Ramos (cell line): ENCODE results near the gene AIDA.
"Not testable (repeated sequence)": the region's sequence is repeated elsewhere in the genome, so short reads cannot be mapped to it uniquely, and the experiment has no call there.

Source experiments
- in situ Hi-C: fragments of 300-500 bp; cut with MboI; formaldehyde crosslinking; loops from one replicate; pipeline ENCODE4 v1.14.3; 2022; ENCODE audit warnings: low sequenced_read_pairs; ENCODE audit not compliant: unreplicated experiment

Gene AIDA

DNA sequence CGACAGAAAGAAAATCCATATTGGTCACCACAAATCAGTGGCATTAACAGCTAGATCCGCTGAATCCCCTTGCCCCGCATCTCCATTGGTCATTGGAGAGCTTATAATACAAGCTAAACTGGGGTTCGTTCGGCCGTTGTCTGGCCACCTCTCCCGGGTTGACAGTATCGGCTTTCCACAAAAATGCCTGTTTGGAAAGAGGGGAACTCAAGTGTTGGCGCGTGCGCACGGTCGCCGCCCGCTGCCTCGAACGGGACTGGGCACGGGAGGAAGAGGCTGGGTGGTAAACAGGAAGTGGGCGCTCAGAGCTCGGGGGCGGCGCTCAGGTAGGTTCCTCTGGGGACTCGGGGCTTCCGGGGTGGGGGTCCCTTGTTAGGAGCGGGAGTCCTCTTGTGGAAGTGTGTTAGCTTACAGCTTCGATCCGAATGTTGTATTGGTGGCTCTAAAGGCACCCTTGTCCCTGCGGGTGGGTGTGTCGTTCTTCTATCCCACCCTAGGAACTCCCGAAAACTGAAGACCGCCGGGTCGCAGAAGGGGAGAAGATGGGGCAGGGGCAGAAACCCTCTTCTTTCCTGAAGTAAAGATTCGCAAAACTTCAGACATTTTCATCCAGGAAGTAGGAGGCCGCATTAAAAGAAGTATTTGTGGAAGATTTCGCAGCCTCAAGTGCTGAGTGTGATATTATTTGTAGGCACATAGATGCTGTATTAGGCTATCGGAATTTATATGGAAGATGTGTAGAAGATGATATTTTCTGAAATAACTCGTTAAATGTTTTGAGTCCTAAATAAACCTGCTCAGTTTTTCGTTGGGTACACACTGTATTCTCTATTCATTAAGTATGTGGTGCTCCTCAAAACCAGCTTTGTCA, 1.0 kb upstream of the AIDA start:
- in situ Hi-C loops: no loop called here

DNA sequence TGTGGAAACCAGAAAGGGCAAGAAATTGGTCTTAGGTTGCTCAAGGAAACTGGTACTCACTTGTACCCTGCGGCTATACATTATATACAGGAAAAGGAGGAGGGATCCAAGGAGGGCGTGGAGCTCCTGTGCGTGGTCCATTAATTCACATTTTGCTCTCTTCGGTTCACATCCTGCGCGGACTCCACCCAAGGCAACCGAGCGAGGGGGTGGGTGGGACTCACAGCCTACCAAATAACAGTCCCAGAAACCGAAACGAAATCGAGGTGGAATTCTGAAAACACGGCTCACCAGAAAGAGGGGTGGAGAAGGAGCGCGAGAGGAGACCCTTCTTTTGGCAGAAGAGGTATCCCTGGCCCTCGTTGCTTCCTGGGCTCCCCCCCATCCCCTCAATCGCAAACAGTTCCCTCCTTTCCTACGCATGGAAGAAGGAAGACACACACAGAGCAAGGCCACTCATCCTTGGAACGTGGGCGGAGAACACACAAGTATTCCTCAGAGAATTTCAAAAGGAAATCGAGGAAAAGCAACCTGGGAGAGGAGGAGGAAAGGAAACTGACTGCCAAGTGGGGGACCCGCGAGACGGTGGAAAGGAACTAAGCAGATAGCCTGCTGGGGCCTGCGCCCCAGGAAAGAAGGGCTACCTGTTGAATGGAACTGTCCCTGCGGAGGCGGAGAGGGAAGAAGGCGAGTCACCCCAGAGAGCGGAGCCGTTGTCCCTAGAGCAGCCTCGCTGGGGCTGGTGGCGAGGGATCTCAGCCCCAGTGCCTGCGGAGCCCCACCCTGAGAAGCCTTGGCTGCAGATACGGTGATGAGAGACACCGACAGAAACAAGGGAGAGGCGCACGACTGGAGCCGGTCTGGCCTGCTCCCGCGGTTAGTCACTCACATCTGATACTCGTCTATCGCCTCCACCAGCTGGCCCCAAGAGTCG, 705 bp downstream of the AIDA start:
- in situ Hi-C loops: no loop called here

DNA sequence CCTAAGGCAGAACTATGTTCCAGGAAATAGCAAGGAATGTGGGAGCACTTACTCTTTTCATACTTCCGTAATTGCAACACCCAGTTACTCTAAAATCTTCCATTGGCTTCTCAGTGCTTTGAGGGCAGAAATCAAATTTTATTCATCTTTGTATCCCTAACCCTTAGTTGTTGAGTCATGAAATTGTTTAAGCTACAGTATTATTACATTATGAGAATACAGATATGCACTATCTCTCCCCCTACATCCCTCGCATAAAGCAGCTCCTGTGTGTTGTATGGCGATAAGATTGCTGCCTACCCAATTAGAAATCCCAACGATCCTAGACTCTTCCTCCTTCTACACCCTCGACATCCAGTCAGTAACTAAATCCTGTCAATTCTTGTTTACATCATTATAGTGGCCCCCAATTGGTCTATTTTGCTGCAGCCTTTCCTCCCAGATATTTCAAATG, 2.6 kb downstream of the AIDA start:
- in situ Hi-C loops: no loop called here

DNA sequence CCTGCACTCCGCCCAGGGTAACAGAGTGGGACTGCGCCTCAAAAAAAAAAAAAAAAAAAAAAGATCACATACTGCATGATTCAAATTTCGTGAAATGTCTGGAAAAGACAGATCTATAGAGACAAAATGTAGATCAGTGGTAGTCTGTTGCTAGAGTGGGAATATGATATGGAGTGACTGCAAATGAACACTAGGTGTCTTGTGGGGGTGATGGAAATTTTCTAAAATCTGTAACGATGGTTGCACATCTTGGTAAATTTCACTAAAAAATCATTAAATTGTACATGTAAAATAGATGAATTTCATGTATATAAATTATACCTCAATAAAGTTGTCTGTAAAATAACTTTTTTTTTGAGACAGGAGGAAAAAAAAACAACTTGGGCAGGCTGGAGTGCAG, 5.5 kb downstream of the AIDA start:
- in situ Hi-C loops: no loop called here

DNA sequence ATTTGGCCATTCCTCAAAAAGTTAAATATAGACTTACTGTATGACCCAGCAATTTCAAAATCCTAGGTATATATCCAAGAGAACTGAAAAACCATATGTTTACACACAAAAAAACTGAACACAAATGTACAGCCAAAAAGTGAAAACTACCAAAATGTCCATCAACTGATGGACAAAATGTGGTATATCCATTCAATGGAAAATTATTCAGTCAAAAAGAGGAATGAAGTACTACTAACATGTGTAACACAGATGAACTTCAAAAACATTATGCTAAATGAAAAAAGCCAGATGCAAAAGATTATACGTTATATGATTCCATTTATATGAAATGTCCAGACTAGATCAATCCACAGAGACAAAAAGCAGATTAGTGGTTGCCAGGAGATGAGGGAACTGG, 8.0 kb downstream of the AIDA start:
- in situ Hi-C loops: no loop called here

DNA sequence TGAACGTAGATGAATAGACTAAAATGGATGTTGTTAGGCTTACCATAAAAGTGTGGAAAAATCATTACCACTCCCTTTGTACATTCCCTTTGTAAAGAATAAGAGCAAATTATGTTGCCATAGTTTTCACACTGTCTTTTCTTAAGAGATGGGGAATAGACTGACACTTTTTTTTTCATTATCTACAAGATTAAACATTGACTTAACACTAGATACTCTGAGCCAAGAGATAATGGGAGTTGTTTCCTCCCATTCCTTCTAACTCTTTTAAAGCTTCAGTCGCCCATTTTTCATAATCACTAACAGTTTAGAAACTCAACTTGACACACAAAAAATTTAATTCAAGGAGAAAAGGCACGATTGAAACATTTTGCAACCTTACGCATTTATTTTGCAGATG, 10.1 kb downstream of the AIDA start:
- in situ Hi-C loops: no loop called here

DNA sequence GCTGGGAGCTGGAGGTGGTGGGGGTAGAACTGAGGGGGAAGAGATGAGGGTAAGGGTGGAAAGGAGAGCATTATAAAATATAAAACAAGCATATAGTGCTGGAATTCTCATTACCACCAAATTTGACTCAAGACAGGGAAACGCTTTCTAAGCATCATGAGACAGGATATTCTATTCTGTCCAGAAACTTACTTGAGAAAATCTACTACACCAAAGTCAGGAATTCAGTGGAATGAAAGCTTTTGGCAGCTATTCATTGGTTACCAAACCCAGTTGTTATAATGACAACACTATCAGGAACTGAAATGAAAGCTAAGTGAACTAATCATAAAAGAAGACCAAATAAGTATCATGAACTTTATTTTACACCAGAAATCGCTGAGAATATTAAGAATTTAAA, 14.5 kb downstream of the AIDA start:
- in situ Hi-C loops: no loop called here

DNA sequence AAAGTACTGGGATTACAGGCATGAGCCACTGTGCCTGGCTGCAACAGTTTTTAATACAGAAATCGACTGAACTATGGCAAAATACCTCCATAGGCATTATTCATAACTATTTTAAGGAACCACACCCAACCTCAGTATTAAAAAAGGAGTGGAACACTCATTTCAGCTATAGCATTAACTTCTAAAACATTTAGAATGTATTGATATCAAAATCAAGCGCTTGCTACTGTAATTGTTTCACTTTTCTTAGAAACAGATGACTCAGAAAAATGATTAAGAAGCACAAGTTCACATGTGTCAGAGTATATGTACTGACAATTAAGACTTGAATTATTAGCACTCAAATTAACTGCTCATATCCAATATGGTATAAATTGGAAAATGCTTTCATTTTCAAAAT, 15.1 kb downstream of the AIDA start:
- in situ Hi-C loops: no loop called here

DNA sequence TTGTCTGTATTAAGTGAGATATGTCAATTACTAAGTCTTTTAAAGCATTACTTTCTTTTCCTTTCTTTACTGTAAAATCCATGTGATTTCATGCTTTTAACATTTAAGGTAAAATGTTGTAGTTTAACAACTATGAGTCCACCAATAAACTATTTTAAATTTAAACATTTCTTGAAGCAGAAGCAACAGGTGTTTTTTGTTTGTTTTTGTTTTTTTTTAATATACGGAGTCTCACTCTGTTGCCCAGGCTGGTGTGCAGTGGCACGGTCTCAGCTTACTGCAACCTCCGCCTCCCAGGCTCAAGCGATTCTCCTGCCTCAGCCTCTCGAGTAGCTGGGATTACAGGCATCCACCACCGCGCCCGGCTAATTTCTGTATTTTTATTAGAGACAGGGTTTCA, 15.6 kb downstream of the AIDA start:
- in situ Hi-C loops: no loop called here

DNA sequence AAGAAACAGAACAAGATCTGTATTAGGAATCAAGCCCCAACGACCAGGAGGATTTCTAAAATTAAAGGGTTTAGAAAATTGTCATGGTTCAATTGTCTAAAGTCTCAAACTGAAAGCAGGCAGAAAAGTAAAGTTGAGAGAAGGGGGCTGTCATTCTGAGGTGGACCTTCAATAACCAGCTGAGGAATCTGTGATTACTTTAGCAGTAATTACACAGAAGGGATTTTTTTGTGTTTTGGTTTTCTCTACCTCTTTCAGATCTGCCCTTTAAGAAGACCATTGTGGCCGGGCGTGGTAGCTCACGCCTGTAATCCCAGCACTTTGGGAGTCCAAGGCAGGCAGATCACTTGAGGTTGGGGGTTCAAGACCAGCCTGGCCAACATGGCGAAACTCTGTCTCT, 17.4 kb downstream of the AIDA start:
- in situ Hi-C loops: no loop called here

DNA sequence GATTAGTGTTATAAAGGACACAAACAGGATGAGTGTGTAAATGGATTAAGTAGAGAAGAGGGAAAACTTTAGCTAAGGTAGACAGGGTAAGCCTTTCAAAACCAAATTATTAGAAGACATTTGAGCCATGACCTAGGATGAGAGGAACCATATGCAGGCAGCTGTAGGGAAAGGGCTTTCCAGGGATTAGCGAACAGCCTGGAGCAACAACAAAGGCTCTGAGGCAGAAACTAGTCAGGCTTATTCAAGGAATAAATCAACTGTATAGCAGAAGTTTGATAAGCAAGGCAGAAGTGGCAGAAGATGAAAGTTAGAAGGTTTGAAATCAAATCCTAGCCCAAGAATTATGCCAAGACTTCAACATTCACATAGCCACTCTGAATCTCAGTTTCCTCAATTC, 21.3 kb downstream of the AIDA start:
- in situ Hi-C loops: no loop called here

DNA sequence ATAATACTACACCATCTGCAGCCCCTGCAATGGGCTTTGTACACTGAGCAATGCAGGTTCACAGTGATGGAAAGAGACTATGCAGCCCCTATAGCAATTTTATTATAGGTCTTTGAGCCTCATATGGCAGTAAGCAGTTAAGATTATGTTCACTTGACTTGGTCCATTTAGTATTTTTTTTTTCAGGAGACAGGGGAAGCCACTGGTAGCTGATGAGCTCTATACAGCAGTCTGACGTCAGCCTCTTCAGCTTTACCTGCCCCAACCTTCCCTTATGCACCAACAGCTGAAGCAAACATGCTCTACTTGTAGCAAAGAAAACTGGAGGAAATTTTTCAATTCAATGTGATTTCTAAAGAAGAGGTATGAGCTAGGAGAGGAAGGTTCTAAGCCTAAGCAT, 32.2 kb downstream of the AIDA start:
- in situ Hi-C loops: no loop called here

DNA sequence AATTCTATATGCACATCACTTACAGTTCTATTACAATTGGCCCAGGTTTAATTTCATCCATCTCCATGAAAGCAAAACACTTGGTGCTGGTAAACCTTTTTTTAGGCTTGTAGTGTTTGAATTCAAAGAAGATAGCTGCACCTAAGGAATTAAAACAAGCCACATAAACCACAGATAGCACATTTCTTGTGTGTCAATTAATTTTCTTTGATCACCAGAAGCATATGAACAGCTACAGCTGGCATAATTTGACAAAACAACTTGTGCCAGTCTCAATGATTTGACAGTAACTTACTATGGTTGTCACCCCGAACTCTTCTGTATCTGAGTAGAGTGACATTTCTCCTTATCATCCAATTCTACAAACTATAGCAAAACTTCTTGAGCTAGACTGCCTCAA, 42.2 kb downstream of the AIDA start:
- in situ Hi-C loops: no loop called here

DNA sequence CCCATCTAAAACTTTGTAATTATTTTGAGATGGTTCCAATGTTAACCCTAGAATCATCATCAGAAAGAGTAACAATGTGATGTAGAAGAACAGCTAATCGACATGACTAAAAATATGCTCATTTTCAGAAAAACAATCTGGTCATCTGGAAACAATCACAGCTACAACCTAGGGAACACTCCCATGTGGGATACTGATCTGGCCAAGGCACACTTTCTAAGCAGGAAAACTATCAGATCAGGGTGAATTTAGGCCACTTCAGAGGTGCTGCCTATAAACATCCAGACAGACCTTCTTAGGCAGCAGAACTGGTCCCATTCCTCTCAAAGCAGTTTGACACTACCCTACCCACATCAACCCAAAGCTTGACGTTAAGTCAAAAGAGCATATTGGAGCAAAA, 43.2 kb downstream of the AIDA start:
- in situ Hi-C loops: not testable (repeated sequence)

DNA sequence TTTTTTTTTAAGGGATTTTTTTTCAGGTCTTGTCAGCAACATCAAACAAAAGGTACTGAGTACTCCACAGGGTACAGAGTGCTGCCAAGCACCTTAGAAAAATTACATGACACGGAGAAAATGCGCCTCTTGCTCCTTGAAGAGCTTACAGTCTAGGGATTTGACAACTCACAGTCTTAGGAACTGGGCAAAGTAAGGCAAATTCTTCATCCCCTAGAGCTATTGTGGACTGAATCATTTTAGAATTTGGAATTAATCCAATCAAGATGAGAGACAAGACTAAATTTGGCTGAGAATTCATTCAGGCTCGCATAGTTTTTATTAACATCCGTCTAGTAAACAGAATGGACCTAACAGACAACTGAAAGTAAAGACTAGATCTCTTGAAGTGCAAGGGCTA, 44.1 kb downstream of the AIDA start:
- in situ Hi-C loops: not testable (repeated sequence)

DNA sequence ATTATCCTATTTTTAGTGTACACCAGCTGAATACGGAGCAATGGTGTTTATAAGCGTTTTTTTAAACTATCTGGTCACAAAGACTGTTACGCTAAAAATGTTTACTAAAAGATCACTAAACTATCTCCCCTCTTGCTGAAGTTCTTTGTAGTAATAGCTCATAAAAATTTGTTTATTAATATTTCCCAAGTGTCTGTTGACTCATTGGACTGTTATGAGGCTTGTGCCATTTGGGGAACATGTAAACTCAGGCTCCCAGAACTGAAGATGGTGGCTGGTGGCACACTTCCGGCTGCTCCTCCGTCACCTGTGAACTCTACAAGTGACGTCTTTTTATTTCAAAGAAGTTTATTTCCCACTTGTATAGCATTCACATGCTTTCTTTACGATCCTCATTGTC, 46.3 kb downstream of the AIDA start:
- in situ Hi-C loops: no loop called here

DNA sequence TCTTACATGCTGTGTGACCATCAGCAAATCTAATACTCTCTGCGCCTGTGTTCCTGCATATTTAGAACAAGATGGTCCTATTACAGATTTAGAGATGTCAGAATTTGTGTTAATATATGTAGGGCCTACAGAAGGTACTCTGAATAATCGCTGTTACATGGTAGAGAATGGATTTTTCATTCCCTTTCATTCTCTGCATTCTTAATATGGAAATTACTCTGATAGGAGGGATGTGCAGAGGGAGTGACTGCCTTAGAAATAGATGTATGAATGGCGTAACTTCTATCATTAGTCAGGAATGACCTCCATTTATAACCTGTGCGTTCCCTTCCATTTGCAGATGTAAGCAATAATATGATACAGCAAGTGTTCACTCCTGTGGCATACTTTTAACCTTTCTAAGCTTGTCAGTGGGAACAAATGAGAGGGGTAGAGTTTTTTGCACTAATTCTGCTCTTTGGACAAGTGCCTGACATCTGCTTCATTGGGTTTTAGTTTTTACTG, 48.8 kb downstream of the AIDA start:
- in situ Hi-C loops: no loop called here

DNA sequence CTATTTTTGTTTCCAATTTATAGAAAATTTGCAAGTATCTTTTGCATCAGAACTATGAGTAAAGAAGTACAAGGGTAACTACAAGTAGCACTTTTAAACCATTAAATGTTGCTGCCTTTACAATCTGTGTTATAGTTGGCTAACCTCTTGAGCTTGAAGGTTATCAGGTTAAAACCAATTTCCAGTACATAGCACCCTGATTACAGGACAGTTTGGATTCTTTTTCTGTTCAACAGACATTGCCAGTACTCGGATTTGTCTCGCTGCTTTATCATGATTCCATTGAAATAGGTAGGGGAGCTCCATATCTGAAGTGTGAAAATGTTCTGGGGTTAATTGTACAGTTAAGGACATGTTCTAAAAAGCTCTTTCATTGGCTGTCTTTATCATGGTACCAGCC, 54.4 kb downstream of the AIDA start:
- in situ Hi-C loops: no loop called here

DNA sequence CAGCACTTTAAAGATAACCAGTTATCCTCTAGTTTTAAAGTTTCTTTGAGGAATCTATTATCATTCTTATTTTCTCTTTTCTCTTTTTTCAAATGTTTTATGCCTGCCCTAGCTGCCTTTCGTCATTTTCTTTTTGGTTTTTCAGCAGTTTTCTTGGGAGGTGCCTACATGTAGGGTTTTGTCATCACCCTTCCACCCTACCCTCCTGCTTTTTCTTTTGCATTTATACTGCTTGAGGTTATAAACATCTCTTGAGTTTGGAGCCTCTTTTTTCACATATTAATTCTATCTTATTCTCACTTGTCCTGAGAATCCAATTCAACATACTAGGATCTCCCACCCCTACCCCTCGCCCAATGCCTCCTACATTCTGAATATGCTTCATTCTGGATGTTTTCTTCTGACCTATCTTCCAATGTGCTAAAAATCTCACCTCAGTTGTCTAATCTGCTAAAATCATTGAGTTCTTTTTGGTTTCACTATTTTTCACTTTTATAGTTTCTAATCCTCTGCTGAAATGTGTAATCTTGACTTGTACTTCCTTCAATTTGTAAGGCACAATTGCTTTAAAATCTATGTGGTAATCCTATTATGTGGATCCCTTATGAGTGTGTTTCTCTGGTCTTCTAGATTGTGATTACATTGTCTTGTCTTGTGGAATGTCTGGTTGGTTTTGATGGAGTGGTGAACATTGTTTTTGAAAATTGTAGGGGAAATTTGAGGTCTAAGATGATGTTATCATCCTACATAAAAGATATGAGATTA, 55.7 kb downstream of the AIDA start:
- in situ Hi-C loops: no loop called here

DNA sequence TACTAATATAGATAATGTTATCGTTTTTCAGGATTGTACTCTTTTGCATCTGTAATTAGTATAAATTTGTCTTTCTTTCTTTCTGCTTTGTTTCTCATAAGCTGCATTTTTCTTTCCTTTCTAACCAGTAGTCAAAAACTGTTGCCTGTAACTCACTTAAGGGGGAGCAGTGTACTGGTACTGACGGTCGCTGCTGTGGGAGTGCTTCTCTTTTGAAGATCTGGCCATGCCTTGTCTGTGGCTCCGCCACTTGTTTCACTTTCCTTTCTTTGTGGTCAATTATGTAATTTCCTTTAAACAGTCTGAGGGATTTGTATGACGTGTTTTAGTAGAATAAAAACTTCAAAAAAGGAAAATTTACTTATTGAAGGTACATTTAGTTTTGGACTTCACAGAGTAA, 57.4 kb downstream of the AIDA start:
- in situ Hi-C loops: no loop called here
